Astrocyte of the cerebellum (primary cell): Measurements from ENCODE around the gene TRAPPC6A.

ENCODE experiments used
- DNase-seq: peaks from one replicate; pipeline ENCODE4 v3.0.0-alpha.2; 2011; ENCODE audit warnings: low read depth
- H3K4me3 ChIP-seq: 2 replicates; pipeline ENCODE4 v1.5.1; 2011; ENCODE audit warnings: mild to moderate bottlenecking, low read depth, low read length, moderate library complexity
- in situ Hi-C: cut with HindIII; loops from 2 replicates; pipeline ENCODE4 v1.10.0; 2017; ENCODE audit warnings: low sequenced_read_pairs
- TF ChIP-seq, protein P1 (sequence below): IDR thresholded peaks from 2 replicates; pipeline ENCODE4 v1.5.1; 2012; ENCODE audit warnings: low read length, low read depth, moderate library complexity, mild to moderate bottlenecking; ENCODE audit errors: missing control alignments

The TRAPPC6A gene

DNA sequence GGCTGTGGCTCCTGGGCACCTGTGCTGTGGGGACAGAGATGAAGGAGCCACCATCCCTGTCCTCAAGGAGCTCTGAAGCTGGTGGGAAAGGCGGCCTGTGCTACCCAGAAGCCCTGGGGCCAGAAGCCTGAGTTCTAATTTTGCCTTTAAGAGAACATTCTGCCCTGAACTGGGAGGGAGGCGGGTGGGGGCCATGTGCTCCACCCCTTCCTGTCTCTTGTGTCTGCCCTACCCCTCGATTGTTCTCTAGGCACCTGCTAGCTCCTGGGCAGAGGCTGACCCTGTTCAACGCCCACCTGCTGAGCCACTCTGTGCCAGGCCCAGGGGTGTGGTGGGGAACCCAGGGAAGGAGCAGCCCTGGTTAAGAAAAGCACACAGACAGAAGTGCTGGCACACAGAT is 5.9 kb downstream of the TRAPPC6A start:
- TF ChIP-seq, protein P1, sequence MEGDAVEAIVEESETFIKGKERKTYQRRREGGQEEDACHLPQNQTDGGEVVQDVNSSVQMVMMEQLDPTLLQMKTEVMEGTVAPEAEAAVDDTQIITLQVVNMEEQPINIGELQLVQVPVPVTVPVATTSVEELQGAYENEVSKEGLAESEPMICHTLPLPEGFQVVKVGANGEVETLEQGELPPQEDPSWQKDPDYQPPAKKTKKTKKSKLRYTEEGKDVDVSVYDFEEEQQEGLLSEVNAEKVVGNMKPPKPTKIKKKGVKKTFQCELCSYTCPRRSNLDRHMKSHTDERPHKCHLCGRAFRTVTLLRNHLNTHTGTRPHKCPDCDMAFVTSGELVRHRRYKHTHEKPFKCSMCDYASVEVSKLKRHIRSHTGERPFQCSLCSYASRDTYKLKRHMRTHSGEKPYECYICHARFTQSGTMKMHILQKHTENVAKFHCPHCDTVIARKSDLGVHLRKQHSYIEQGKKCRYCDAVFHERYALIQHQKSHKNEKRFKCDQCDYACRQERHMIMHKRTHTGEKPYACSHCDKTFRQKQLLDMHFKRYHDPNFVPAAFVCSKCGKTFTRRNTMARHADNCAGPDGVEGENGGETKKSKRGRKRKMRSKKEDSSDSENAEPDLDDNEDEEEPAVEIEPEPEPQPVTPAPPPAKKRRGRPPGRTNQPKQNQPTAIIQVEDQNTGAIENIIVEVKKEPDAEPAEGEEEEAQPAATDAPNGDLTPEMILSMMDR, result no peak
- H3K4me3 ChIP-seq, result no peak overlapping the region
- in situ Hi-C loops, result no loop called here
- DNase-seq, result no peak

DNA sequence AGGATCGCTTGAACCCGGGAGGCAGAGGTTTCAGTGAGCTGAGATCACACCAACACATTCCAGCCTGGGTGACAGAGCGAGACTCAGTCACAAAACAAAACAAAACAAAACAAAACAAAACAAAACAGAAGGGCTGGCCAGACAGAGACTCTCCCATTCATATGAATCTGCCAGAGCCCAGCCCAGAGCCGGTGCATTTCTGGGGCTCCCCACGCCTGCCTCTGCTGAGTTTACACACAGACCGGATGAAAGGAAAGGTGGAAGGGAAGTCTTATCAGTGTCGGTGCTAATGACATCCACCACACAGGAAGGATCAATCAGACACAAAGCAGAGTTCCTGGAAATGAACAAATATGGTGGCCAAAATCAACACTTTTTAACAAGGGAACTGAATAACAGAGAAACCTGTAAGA is 6.8 kb downstream of the TRAPPC6A start:
- no peak for DNase-seq
- no peak overlapping the region for H3K4me3 ChIP-seq
- TF ChIP-seq, protein P1, result no peak
- in situ Hi-C loops, result no loop called here

DNA sequence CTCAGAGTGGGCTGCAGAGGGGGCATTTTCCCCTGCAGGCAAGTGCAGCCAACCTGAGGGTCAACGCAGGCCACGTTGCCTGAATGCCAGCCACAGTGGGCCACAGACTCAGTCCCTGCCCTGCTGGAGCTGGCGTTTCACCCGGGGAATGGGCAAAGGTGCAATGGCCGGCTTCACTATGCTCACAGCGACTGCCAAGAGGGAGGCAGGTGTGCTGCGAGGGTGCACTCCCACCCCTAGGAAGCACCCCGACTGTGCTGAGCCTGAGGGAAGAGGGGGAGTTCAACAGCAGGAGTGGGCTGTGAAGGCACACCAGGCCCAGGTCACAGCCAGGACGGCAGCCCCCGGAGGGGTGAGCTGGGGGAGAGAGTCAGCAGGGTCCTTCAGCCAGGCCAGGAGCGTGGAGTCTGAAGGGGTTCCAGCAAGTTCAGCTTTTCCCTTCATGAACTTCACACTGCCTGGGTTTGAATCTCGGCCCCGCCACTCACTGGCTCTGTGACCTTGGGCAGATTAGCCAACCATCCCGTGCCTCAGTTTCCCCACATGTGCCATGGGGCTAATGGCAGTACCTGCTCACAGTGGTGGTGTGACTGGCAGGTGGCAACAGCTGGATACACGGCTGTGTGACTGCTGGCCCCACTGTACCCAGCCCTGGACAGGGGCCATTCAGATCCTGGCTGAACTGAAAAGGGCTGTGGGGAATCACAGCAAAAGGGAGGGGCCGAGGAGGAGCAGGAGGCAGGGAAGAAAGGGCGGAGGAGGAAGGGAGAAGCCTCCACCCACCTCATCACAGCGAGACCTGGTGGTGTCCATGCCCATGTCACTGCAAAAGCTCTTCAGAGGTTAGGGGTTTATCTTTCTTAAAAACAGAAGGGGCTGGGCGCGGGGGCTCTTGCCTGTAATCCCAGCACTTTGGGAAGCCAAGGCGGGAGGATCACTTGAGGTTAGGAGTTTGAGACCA is 7.6 kb downstream of the TRAPPC6A start:
- no peak for DNase-seq
- no peak overlapping the region for H3K4me3 ChIP-seq
- in situ Hi-C loops, result no loop called here
- TF ChIP-seq, protein P1, result no peak

DNA sequence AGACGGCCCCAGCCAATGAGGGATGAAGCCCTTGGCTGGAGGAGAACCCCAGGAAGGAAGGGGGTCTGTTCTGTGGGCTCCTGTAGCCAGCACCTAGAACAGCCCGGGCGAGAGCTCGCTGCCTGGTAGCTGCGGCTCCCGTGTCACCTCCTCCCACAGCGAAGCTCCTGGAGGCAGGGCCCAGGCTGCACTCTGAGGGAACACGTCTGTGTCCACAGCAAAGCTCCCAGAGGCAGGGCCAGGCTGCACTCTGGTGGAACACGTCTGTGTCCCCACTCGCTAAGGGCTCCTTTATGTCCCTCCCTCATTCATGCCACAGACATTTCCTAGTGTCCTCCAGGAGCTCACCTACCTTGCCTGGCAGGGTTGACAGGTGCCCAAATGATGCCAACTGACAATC is 8.4 kb downstream of the TRAPPC6A start:
- no peak for DNase-seq
- TF ChIP-seq, protein P1, result no peak
- H3K4me3 ChIP-seq, result no peak overlapping the region
- in situ Hi-C loops, result no loop called here

DNA sequence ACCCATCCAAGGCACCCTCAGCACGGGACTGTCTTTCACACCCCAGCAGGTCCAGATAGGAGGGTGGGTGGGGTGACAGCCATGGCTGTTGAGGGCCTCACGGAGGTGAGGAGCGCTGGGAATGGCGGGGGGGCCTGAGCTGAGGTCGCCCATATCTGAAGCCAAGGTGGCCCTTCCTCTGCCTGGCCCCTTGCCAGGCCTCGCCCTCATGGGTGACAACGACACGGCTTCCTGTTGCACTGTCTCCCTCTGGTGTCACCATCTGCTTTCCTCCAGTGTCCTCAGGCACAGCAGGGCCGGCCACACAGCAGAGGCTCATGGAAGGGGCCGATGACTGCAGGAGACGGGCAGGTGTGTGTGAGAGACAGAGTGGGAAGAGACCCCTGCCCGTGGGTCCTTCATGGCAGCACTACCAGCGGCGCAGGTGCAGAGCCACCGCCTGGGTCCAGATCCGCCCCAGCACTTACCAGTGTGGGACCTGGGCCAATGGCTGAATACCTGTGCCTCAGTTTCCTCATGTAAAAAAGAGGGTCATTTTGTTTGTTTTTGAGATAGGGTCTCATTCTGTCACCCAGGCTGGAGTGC is 9.2 kb downstream of the TRAPPC6A start:
- TF ChIP-seq, protein P1, result no peak
- DNase-seq, result no peak
- H3K4me3 ChIP-seq, result no peak overlapping the region
- in situ Hi-C loops, result no loop called here

DNA sequence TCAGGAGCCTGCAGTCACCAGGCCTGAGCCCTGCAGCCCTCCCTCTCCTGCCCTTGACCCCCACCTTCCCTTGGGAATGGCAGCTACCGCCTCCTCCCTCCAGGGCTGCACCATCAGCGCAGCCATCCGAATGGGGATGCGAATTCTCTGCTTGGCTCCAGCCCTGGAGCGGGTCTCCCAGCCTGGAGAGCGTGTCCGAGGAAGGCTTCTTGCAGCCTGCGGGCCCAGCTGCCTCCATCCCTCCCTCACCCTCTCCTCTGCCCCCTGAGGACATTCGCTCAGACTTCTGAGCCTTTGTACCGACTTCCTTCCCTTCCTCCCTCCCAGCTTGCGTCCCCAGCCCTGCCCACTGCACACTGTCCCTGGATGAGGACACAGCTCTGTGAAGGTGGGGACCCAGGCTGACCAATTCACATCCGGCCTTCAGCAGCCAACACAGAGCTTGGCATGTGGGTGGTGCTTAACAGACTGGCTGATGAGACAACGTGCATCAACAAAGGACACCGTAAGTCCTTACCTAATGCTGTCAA is 11.2 kb downstream of the TRAPPC6A start:
- TF ChIP-seq, protein P1, result no peak
- in situ Hi-C loops, result no loop called here
- no peak for DNase-seq
- no peak overlapping the region for H3K4me3 ChIP-seq
